HG02642 (cell line): Measurements from ENCODE around the gene PPM1H.
"Not testable (repeated sequence)": the region's sequence is repeated elsewhere in the genome, so short reads cannot be mapped to it uniquely, and the experiment has no call there.

Experiments
- ATAC-seq: cut with Tn5 transposase; IDR thresholded peaks from one replicate; pipeline ENCODE4 v1.9.1; 2021; ENCODE audit warnings: mild to moderate bottlenecking; ENCODE audit not compliant: unreplicated experiment, poor library complexity

Gene PPM1H

DNA sequence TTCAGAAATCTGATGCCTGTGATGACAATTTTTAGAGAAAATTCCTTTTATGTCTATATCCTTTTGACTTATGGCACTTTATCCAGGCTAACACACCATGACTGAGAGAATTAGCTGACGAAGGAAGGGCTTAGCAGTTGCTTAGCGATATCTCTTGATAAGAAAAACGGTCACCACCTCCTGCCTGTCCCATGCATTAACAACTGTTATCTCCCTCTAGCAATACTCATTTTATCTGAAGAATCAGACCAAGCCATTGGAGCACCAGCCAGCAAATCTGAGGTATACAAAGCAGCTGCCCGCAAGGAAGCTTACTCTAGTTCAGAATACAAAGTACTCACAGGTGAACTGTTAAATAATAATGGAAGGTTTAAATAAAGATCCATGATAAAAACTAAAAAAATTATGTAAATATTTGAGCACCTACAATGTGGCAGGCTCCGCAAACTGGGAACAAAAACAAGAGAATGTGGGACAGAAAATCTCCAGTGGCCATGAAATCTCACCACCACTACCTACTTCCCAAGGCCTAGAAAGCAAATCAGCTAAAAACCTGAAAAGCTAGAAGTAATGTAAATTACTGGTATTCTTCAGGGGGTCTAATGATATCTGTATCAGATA is 24.3 kb downstream of the PPM1H start:
- ATAC-seq = no peak

DNA sequence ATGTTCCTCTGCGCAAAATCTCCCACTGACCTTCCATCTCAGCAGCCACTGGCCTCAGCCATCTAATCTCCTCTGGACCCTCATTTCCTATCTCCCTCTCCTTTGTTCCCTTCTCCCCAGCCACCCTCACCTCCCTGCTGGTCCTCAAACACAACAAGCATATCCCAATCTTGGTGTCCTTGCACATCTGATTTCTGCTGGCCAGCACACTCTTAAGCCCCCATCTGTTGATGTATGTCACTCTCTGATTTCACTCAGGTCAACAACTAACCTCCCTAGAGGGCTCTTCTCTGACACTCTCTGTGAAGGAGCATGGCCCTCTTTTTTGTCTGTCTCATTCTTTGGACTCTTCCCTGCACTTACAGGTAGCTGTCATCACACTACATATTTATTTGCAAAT is 25.6 kb downstream of the PPM1H start:
- no peak for ATAC-seq

DNA sequence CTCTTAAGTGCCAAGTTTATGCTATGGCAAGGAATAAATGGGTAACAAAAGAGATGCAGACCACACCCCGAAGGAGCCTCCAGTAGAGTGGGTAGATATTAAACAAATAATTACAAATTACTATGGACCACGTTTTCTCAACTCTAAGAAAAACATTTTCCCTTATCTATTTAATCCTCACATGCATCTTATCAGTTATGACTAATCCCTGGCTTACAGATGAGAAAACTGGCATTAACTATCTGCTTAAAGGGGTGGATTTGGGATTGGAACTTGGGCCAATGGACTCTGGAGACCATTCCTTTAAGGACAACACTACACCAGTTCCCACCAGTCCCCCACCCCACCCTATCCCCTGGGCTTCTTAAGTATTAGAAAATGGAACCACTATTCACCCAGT is 26.3 kb downstream of the PPM1H start:
- ATAC-seq = no peak

DNA sequence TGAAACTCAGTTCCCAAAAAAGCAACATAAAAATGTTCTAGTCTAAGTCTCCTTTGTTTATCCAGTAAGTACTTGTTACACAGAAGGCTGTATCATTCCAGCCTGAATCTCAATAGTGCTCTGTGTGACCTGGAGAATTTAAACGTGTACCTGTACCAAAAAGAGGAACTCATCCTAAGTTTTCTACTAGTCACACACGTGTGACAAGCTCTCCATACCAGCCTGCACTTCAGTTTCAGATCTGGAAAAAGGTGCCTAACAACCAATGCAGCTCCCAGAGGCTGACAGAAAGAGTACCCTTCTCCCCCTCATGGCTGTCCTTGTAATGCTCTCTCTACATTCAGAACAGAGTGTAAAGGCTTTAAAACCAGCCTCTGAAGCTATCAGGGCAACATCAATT is 27.4 kb downstream of the PPM1H start:
- no peak for ATAC-seq

DNA sequence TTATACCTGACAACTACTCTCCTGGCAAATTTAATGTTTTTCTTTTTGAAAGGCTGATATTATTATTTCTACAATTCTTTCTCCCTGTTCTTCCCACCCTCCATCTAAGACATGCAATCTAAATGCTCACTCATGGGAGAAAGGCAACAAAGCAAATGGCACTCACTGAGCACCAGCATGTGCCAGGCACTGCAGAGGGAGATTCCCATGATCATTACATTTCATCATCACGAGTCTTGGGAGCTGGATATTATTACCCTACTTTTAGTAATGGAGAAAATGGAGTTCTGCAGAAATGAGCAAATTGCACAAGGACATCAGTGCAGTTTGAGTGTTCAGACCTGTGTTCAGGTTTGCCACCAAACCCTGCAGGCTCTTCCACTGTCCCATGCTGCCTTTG is 27.9 kb downstream of the PPM1H start:
- no peak for ATAC-seq

DNA sequence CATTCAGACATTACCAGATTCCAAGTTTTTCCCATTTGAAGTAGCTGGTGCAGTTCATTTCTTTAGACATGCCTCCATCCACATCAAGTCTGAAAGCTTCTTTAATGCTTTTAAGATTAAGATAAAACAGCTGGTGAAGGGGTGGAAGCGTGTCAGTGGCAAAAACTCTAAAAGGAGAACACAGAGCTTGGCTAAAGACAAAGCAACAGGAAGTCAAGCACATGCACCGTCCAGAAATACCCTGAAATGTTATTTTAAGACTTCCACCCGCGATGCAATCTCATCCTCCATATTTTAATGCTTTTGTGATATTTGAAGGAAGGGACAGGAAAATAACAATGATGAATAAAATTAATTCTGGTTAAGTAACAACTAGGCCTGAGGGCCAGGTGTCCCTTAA is 31.8 kb downstream of the PPM1H start:
- no peak for ATAC-seq

DNA sequence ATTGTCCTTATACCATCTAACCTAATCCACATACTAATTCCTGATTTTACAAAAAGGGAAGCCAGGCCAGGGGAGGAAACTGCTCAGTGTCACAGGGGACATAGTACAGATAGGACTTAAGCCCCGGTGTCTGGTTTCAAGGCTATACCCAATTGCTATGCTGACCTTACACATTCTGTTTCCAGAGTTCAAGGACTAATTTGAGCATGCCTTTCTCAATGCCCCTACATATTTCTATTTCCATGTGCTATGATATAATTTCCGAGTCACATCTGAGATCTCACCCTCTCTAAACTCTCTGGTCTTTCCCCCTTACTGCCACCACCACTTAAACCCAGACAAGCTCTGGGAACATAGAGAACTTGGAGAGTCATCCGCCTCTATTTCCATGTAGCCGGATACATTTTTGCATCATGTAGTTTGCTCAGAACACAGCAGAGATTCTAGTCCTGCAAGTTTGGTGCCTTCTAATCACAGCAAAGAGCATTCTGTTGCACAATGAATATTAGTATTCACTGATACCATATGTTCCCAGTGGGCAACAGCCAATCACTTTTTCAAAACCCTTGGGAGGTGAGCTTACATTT is 34.2 kb downstream of the PPM1H start:
- no peak for ATAC-seq

DNA sequence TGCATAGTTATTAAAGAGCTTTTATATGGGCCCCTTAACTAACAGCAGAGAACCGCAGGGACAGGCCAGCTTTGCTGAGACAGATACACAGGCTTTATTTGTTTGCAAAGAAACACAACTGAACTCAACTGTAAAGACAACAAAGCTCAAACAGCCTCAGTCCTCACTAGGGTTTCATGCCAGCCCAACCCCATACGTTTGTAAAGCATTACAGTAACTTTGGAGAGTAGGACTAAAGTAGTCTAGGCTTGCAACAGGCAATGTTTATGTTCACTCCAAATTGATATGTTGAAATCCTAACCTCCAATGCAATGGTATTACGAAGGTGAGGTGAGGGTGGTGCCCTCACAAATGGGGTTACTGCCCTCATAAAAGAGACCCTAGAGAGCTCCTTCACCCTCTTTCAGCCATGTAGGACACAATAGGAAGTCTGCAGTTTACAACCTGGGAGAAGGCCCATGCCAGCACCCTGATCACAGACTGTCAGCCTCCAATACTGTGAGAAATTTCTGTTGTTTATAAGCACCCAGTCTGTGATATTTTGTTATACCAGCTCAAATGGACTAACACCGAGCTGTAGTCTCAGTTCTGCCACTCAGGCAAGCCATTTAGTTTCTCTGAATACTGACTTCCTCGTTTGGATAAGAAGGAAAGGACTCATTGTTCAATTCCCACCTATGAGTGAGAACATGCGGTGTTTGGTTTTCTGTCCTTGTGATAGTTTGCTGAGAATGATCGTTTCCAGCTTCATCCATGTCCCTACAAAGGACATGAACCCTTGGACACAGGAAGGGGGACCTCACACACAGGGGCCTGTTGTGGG is 35.2 kb downstream of the PPM1H start:
- no peak for ATAC-seq

DNA sequence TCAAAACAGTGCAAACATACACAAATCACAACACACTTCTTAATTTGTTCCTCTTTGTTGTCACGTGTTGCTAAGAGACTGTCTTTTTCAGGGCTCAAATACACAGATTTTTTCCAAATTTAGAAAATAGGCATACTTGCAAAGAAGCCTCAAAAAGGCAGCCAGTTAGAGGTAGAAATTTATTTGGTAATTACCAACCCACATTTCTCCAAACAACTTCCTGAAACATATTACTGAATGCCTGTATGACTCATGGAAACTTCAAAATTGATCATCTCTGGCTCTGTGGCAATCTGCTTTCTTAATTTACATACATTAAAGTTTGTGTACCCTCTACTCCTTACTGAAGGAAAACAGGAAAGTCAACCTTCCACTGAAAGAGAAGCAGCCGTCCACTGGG is 36.4 kb downstream of the PPM1H start:
- ATAC-seq = no peak

DNA sequence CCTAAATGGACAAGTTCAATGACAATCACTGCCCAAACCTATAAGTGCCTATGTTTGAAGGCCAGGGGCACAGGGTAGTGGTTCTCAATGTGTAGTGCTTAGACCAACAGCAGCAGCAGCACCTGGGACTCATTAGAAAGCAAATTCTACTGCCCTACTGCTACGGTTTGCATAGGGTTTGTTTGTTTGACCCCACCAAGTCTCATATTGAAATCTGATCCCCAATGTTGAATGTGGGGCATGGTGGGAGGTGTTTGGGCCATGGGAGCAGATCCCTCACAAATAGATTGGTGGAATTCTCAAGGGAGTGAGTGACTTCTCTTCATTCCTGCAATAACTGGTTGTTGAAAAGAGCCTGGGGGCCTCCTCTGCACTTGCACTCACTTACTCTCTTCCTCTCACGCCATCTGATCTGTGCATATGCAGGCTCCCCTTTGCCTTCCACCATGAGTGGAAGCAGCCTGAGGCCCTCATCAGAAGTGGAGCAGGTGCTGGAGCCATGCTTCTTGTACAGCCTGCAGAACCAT is 39.5 kb downstream of the PPM1H start:
- ATAC-seq = no peak

DNA sequence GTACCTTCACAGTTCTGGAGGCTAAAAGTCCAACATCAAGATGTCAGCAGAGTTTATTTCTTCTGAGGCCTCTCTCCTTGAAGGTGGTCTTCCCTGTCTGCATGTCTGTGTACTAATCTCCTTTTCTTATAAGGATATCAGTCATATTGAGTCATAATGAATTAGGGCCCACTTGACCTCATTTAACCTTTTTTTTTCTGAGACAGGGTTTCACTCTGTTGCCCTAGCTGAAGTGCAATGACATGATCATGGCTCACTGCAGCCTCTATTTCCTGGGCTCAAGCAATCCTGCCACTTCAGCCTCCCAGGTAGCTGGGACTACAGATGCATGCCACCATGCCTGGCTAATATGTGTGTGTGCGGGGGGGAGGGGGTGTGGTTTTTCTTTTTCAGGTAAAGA is 41.7 kb downstream of the PPM1H start:
- ATAC-seq = no peak

DNA sequence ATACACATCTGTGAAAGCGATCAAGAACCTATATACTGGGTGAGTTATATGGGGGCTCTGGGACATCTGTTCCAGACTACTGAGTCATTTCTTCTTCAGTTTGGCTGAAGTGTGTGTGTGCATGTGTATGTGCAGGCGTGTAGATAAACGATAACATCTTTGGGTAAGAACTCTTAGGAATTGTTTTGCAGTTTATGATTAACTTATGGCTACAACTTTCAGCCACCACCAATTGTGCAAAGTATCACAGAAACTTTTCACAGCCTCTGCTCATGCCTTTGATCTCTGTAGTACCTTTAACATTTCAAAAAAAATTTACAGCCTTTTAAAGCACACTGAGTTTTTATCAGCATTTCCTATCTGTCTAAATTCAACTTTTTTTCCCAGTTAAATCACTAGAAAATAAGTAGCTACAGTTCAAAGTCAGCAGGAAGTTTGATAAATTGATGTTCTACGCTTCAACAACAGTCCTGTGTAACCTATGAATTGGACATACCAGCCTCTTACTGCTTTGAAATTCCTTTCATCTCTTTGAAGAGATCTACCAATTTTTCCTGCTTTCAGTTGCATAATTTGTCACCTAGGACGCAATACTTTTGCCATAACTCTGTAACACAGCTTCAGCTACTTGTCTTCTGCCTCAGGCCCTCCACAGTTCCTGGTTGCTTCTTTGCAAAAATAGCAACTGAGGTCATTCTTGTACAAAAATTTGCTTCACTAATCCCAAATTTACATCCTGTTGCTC is 43.0 kb downstream of the PPM1H start:
- ATAC-seq = no peak

DNA sequence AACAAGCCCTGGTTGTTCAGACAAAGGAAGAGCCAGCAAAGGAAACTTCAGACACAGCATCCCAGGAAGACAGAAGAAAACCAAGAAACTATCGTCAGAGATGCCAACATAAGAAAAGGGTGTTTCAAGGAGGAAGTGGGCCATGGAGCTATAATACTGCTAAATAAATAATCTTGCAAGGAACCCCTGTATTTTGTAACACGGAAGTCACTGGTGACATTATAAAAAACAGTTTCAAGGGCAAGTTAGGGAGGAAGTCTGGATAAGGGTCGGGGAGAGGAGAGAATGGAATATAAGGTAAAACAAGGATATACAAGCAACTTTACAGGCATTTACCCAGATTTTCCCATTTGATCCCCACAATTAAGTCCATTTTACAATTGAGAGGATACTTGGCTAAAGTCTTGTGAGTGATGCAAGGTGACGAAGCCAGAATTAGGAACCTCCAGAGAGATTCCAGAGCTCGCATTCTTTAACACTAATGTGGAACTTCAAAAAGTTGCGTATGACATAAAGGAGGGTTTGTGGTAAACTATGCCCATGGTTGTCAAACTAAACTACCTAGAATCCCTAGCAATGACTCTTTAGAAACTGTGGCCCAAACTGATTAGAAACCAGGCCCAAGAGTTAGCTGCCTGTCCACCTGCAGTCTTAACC is 46.4 kb downstream of the PPM1H start:
- ATAC-seq = no peak

DNA sequence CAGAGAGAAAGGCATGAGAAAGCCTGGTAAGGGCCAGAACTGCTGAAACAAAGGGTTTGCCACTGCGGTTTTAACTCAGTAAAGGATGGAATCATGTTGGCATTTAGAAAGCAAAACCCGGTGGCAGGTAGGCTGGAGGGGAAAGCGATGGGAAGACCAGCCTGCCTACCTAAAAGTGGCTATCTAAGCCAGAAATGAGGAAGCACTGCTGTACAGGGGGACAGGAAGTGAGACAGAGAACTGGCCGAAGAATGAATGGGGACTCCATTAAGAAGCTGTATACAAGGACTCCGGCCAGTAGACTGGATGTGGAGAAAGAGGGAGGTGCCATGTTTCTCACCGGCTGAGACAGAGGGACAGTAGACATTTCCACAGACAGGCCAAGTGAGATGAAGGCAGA is 48.2 kb downstream of the PPM1H start:
- ATAC-seq = no peak

DNA sequence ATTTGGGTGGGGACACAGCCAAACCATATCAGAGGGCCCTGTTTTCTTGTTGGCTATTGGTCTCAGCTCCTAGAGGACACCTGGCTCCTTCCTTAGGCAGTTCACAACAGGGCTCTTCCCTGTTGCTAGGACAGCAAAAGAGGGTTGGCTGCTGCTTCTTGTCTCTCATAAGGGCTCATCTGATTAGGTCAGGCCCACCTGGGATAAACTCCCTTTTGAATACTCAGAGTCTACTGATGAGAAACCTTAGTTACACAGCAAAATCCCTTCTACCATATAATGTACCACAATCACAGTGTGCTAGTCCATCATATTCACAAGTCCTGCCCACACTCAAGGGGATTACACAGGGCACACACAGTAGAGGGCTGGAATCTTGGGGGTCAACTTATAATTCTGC is 49.7 kb downstream of the PPM1H start:
- no peak for ATAC-seq

DNA sequence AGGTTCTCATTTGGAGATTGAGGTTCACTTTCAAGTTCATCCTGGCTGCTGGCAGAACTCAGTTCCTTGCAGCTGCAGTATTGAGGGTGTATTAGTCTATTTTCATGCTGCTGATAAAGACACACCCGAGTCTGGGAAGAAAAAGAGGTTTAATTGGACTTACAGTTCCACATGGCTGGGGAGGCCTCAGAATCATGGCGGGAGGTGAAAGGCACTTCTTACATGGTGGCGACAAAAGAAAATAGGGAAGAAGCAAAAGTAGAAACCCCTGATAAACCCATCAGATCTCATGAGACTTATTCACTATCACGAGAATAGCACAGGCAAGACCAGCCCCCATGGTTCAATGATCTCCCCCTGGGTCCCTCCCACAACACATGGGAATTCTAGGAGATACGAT is 50.1 kb downstream of the PPM1H start:
- ATAC-seq = not testable (repeated sequence)

DNA sequence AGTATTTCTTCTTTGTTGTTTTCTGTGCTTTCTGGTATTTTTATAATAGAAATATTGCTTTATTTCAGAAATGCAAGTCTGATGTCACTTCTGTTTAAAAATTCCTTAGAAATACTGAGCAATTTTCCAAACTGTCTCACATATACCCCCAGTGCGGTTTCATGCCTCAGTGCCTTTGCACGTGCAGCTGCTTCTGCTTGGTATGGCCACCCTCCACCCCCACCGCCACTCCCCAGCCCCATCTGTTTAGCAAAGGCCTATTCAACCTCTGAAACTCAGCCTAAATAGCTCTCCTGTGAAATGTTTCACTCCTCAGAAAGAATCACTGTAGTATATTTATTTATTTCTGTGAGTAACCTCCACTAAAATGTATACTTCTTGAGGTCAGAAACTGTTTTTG is 52.3 kb downstream of the PPM1H start:
- ATAC-seq = no peak

DNA sequence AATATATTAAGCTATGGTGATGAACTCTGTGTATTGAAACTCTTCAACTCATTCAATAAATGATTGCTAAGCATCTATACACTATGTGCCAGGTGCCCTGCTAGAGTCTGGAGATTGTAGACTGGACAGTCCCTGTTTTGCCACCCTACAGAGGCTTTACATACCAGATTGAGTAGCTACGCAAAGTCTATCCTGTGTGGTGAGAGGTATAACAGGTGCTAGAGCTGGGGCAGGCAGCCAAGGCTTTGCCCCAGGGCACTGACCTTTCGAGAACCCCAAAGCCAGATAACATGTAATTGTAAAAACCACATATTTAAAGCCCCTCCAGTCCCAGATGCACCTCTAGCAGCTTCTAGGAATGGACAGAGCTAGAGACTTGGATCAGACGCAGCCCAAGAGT is 52.8 kb downstream of the PPM1H start:
- no peak for ATAC-seq

DNA sequence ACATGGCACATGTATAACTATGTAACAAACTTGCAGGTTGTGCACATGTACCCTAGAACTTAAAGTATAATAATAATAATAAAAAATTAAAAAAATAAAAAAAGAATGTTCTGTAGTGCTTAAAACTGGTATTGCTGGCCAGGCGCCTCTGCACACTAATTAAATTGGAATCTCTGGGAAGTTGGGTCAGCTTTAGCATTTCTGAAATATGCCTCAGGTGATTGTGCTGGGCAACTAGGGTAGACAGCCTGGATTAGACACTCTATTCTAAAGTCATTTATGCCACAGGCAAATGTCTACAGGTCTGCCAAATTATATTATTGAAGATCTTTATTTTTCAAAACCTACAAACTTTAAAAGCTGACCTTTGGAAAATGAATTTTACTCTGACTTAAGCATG is 55.3 kb downstream of the PPM1H start:
- ATAC-seq = no peak

DNA sequence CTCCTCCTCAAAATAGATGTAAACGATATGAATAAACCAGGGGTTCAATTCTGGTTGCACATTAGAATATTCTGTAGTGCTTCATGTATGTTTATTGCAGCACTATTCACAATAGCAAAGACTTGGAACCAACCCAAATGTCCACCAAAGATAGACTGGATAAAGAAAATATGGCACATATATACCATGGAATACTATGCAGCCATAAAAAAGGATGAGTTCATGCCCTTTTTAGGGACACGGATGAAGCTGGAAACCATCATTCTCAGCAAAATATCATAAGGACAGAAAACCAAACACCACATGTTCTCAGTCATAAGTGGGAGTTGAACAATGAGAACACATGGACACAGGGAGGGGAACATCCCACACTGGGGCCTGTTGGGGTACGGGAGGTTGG is 55.7 kb downstream of the PPM1H start:
- not testable (repeated sequence) for ATAC-seq
